HG03025 (cell line): ENCODE measurements around the gene AKAP6.

Source experiments
- ATAC-seq: cut with Tn5 transposase; IDR thresholded peaks from one replicate; pipeline ENCODE4 v1.9.1; 2021; ENCODE audit warnings: mild to moderate bottlenecking, moderate library complexity; ENCODE audit not compliant: unreplicated experiment, low FRiP score

AKAP6 gene

DNA sequence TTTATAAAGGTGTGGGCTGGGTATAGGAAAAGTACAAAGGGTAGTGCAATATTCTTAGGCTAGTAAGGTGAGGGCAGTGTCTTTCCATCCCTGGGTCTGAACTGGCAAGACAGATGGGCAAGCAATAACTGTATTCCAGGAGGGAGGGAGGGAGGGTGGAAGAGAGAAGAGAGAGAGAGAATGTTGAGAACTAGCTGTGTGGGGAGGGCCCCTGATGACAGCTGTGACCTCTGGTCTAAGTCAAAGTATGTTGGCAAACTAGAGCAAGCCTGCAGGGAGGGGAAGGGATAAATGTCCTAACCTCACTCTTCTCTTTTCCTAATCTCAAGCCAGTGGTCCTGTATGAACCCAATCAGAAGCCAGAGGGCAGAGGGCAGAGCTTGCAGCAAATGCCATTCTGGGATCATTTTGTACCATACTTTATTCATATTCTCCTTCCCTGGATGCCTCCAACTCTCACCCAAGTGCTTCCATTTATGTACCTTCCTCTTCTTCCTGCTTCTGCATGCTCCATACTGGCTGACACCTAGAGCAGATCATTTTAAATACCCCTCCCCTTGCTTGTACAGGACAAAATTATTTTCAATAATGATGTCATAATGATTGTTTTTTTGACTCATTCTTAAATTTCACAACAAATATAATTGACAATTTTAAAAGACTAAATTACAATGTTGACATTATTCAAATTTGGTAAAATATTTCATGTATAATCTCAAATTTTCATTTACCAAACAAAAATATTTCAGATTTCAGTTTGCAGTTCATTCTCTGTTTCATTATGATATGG lies 75.9 kb downstream of the AKAP6 start:
- ATAC-seq, result no peak

DNA sequence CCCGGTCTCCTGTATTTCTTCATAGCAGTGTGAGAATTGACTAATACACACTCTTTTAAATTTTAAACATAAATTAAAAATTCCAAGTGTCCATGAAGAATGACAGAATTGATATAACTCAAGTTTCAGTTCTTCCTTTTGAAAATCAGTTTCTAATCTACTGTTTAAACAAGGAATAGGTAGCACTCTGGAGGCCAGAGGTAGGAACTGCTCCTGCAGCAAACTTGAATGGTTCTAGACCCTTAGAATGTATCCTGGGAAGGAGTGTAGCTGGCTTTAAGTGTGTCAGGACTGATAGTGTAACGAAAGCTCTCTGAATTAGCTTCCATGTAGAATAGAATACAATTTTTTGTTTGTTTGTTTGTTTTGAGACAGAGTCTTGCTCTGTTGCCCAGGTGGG lies 76.8 kb downstream of the AKAP6 start:
- ATAC-seq, result no peak

DNA sequence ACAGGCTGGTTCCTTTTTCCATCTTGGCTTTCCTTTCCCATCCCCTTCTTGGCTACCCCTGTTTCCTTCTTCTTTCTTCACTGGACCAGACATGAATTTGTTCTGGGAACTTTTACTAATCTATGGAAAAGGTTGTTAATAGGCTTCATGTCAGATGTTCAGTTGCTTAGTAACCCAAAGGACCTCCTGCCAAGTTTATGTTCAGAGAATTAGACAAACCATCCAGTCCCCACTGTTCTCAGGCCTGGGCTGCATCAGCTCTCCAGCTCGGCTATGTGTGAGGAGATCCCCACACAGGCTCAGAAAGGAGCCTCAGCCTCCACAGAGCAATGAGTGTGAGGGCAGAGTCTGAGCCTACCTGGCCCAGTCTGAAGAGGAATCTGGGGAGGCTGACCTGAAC lies 78.0 kb downstream of the AKAP6 start:
- no peak for ATAC-seq

DNA sequence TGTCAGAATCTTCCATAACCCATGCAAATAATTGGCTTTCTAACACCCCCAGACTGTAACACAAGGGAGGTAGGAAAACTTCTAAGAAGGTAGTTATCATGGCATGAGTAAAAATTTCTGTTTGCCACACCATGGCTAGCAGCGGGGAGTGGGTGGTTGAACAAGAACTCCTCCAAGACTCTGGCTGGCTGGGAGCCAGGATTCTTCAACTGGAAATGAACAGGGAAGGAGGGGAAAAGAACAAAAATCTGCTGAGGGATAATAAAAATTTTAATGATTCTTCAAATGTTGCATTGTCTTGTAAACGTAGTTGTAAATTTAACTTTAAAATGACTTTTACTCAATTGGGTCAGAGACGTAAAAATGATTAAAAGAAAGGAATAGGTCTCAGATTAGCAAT lies 78.9 kb downstream of the AKAP6 start:
- ATAC-seq, result no peak

DNA sequence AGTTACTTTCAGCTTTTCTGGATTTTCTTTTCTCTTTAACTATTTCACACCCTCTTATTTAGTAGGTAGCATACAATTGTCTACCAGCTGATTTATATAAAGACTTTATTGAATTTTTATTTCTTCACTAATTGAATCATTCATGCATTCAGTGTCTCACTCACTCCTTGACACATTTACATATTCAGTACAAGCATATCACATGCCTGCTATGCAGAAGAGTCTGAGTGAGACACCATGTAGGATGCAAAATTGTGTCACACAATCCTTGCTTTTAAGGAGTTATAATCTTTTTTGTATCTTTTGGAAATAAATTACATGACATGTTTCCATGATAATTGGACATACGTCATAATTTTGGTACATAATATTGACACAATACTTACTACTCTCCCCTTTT lies 83.0 kb downstream of the AKAP6 start:
- no peak for ATAC-seq

DNA sequence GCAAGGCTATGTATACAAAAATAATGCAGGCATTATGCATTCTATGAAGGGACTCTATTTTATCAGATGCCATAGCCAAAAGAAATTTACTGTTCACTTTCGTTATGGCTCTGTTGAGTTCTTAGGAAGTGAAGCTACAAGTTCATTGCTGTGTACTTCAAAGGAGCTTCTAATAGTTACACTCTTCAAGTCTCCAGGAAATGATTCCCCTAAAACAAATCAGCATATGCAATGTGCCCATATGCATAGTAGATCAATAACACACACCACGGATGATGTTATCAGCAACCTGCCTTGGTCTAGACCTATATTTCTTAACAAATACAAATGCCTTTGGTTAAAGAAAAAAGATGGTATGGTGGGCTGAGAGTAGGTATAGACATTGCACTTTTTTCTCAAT lies 83.4 kb downstream of the AKAP6 start:
- no peak for ATAC-seq

DNA sequence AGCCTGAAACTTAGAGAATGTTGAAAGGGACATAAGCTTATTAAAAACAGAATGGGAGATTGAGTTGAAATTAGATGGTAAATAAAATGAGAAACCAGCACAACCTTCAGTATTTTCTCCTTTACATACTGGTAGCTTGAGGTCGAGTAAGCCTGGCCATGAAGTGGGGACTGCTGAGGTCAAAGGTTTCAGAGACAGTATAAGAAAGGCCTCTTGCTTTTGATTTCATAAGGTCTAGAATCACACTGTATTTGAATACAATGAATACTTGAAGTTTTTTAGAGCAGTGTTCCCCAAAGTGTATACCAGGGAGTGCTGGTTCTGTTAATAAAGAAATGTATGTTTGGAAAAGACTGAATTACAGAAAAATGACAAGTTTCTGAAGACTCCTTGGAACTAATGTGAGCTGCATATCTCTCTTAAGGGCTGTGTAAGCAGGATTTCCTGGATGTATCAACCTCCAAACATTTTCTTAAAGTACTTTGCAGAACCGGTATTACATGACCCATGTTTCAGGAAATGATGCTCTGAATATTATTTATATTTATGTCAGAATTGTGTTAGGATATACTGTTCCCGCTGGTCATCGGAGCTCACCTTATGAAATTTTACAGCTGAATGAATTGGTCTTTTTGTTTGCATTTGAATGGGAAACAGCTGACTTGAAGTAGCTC lies 85.0 kb downstream of the AKAP6 start:
- ATAC-seq, result no peak

DNA sequence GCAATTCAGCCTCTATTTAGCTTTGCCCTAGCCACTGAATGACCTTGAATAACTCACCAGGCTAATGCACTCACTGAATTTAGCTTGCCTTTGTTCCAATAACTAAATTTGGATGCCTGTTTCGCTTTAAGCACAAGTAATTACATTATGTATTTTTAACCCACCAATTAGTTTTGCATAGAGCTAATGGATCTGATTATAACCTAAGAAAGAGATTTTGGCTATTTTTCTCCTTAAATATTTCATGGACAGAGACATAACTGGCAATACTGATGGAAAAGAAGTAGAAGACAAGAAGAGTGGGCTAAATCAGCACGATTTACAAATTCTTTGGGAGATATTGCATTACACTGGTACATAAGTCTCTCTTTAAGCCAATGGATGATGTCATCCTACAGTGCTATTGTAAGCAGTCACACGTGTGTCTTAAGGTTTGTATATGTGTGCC lies 85.7 kb downstream of the AKAP6 start:
- ATAC-seq, result no peak

DNA sequence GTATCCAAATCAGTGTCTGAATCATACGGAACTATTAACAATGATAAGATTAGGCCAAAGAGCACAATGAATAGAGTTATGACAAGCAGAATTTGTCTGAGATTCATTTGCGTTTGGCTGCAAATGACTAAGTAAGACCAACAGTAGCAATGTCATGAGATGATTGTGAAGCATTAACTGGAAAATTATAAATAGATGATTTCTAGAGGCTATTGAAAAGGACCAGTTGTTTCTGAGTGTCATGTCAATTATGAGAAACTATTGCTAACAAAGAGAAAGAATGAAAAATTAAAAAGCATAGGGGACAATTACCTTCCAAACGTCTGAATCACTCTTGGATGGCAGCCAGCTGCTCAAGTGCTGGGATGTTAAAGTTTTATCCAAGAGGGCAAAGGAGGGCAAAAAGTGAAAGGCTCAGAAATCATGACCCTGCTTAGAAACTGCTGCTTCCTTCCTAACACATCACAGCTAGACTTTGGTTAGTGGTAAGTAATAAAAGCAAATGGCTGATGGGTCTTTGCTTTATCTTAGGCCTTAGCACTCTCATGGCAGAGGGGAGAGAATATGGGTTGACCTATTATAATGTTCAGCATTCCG lies 89.0 kb downstream of the AKAP6 start:
- no peak for ATAC-seq

DNA sequence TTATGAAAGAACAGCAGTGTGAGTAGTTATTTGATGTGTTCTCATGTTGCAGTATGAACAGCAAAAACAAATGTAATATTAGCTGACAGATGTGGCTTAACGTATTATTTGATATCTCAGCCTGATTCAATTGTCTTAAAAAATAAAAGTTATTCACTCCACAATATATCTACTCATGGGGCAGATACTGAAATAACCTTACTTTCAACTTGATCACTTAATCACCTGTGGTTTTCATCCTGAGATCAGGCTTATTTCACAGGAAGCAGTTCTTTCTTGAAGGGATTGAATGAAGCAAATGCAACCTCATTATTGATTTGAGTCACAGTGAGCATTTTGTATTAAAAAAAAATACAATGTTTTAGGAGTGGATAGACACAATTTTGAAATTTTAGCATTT lies 90.3 kb downstream of the AKAP6 start:
- ATAC-seq, result no peak

DNA sequence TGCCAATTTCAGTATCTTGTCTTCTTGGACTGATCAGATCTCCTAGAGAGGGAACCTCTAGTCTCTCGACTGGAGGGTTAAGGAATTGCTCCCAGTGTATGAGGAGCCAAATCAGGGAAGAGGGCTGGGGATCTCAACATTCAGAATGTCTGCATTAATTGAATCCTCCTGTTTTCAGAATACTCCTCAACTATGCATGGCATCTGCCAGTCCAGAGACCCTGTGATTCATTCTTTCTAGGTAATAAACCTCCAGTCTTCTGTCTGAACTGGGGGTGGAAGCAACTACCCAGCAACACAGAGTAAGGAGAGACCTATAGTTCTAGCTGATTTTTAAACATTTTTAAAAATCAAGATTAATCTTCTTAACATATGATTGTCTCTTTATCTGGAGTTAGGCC lies 92.7 kb downstream of the AKAP6 start:
- ATAC-seq, result no peak

DNA sequence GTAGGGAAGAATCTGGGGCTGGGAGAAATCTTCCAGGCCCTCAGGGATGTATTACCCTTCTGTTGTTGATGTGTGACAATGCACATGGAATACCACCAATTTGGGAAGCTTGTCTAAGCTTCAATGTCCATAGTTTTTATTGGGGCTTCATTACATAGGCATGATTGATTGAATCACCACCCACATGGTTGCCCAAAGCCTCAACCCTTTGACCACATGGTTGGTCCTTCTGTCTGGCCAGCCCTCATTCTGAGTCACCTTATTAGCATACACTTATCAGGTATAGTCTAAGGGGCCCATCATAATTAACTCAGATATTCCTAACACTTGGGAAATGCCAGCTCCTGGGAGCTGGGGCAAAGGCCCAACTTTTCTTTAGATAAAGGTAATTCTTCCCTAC lies 93.3 kb downstream of the AKAP6 start:
- no peak for ATAC-seq

DNA sequence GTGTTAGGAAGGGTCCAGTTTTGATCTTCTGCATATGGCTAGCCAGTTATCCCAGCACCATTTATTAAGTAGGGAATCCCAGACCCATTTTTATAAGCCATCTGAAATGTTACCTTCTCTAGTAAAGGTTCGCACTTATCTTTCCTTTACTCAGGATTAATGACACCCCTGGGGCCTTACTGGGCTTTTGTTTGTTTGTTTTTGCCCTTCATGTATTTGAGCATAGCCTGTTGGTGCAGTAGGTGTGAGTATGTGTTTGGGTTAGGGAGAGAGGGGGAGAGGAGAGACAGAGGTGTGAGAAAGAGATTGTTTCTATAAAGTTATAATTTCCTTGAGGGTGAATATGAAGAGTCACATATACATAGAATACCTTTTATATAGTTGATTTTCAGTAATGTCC lies 96.9 kb downstream of the AKAP6 start:
- ATAC-seq, result no peak

DNA sequence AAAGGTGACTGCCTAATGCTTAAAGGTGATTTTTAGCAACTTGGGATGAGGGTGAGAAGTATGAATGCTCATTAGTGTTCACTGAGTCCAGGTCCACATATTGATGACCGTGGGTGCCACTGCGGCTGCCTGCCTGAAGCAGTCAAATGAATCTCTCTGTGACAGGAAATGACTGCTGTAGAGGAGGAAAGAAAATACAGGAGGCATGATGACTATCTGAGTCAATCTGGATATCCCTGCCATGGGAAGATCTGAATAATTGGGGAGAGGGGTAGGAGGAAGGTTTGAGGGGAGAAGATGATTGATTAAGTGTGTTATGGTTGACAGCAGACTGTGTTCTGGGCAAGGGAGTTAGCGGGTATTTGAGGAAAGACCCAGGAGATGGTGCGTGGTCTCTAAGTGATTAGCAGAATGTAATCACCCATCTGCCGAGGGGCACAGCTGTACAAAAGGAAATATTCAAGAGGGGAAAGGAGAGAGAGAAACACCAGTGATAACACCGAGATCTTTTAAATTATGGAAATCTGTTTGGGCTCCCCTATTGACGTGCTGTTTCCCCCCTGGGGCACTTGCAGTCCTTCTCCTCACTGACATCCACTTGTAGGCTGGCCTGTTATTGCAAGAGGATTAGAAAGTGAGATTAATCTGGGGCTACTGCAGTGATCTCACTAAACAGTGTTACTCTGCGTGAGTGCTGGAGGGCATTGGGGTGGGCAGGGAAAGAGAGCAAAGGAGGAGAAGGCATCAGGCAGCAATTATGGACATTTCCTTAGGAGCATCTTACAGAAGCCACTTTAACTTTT lies 97.7 kb downstream of the AKAP6 start:
- ATAC-seq, result no peak

DNA sequence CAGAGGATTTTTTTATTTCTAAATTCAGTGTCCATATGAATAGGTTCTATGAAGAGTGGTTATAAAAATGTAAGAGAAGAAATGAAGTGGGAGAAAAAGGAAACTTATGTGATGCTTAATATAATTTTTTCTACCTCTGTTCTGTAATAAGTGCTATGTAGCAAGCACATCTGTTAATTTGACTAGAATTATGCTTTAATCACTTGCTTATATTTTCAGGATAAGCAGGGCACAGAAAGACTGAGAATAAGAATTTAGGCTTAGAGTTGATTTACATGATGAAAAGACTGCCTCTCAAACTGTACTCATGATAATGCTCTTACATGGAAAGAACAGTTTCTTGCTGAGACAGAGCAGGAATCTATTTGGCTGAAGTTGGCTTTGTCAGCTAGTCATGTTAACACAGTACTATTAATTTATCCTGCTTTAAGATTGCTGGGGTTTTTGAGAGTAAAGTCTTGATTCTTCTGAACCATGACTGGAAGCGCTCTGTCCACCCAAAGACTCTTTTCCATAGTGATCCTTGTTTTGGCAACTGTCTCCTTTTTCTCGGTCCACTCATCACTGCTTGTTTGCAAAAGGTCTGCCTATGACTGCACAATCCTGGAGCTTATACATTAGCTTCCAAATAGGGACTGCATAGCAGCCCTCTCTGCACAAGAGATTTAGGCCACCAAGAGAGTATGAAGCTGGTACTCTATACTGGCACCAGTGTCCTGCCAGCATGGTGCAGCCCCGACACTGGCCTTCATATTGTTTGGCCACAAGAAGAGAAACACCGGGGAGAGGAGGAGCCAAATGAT lies 98.8 kb downstream of the AKAP6 start:
- ATAC-seq, result no peak

DNA sequence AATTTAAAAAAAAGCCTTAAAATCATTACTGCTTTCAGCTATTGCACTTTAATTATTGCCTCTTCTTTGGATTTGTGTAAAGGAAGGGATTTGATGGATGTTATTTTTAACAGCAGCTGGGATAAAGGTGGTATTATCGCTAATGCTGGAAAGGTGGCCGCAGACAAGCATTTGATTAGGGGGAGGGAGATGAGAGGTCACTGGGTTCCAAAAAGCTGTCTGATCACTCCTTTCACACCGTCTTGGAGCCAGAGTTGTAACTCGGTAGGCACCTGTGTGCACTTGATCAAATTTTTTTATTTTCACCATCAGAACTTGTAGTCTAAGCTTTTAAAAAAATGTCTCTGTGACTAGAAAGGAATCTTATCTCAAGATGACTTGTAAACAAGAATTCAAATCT lies 99.8 kb downstream of the AKAP6 start:
- no peak for ATAC-seq

DNA sequence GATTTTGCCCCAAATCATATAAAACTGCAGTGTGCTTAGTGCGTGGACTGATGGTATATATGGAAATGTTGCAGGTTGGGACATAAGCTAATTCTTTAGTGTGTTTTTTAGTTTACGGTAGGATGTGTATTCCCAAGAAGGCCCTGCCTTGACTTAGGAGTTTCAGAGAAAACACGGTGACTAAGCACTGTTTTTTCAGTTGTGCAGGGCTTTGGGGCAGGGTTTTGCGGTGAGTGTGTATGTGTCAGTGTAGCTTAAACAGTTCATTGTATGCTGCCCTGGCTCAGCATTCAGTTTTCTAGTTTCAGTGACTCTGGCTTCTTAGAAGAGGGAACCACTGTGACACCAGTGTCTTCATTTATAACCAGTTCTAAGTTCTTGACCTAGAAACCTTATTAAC lies 101.2 kb downstream of the AKAP6 start:
- no peak for ATAC-seq

DNA sequence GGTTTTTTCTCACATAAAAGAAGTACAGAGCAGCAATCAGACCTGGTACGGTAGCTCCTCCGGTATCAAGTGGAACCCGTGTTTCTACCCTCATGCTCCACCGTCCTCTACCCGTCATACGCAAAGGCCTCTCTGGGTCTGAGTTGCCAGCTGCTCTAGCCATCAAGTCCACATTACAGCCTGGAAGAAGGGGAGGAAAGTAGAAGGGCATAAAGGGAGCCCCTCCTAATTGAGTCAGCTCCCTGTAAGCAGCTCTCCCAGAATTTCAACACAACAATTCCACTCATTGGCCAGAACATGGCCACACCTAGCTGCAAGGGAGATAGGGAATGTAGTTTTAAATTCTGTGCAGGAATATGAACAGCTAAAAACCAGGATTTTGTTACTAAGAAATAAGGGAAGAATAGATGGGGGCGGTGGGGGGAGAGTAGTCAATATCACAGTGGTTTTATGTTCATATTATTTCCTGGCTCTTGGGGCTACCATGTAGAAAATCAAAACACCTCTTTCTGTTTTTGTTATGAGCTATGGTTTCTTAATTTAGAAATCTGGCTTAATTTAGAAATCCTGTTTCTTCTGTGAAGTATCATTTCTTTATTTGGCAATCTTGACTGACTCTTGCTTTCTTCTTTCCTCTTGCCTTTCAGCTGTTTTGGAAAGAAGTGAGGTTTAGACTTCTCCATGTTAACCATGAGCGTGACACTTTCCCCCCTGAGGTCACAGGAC lies 103.9 kb downstream of the AKAP6 start:
- no peak for ATAC-seq

DNA sequence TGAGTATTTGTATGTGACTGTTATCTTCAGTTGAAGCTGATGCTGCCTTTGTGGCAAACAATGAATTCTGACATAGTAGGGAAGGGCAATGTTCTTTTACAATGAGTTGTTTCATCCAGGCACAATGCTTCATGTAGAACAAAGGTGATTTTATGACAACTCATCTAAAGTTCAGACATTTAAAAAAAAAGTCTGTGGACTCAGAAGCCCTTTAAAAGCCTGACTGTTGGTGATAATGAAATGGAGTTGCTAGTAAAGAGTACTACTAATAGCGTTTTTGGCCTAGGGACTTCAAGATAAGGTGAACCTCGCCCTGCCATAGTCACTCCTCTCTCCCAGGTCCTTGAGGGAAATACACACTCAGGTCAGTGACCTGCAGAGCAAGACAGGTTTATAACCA lies 105.1 kb downstream of the AKAP6 start:
- no peak for ATAC-seq

DNA sequence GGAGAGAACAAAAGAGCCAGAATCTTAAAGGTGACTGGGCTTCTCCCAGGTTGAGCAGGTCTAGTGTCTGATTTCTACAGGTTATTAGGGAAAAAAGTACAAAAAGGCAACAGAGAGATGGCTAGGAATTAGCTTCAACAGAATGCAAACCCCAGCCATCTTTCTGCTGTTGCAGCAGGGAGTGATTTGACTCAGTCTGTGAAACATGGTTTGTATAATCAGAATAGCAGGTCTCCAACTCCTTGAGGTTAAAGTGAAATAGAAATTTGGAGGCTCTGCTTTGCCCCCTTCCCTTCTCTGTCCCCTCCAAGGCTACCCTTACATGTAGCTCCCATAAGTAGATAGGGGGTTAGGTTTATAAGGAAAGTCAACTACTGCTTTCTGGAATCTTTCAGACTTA lies 105.8 kb downstream of the AKAP6 start:
- ATAC-seq, result peak; percentile 45
